HG03457 (cell line): ENCODE measurements around the gene PNP.
"Not testable (repeated sequence)": the region's sequence is repeated elsewhere in the genome, so short reads cannot be mapped to it uniquely, and the experiment has no call there.

ENCODE experiments used
- ATAC-seq: cut with Tn5 transposase; IDR thresholded peaks from one replicate; pipeline ENCODE4 v1.9.1; 2021; ENCODE audit warnings: moderate number of reproducible peaks; ENCODE audit not compliant: unreplicated experiment

Gene PNP

DNA sequence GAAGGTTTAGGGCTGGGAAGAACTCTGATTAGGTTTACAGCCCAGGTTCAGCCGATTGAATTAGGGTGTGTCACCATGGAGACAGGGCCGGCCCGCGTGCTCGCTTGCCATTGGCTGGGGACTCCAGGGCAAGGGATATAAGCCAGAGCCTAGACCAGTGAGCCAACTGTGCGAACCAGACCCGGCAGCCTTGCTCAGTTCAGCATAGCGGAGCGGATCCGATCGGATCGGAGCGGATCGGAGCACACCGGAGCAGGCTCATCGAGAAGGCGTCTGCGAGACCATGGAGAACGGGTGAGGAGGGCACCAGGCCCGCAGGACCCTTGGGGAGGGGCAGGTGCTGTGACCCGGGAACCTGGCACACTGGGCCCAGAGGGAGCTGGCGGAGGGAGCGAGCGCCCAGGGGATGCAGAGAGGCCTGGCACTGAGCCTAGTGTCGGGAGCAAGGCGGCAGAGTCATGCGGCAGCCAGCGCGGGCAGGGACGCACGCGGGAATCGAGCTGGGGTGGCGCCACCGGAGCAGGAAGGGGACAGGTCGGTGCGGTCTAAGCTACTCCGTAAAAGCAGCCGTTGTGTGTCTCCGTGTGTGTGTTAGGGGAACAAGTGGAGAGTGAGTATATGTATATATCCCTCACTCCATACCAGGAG lies at the start of gene PNP:
TSS of gene PNP (plus strand) at position 165 of the 648 bp plus-strand sequence. CDS start at position 284, 119 bp downstream.
- ATAC-seq = peak; percentile 87

DNA sequence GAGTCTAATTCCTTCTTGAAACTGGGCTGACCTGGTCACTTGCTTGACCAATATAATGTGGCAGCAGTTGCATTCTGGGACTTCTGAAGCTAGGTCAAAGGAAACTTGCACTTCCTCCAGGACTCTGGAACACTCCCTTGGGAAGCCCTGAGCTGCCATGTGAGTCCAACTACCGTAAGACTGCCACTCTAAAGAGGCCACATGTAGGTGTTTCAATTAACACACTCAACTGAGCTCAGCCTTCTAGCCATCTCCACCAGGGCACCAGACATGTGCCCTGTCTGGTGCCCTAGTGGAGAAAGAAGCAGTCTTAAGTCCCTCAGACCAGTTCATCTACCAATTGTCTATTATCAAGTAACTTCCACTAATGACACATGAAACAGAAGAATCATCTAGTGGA lies 49.8 kb upstream of the PNP start:
- ATAC-seq = no peak

- no peak for ATAC-seq
Observed at GRCh38 chr14:20421267-20421666, 47.9 kb upstream of the PNP start.

DNA sequence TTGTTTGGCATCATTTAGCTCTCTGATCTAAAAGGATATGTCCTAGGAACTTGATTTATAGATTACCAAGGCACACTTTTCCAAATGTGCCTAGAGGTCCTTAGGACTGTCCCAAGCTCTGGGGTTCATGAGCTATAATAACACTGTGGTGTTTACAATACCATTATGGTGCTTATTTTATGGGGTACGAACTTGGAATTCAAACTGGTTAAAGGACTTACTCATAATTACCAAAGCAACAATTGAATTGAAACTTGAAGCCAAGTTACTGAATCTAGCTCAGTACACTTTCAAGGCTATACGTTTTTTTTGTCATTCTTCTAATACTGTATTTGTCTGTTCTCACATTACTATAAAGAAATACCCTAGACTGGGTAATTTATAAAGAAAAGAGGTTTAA lies 46.3 kb upstream of the PNP start:
- ATAC-seq = no peak

DNA sequence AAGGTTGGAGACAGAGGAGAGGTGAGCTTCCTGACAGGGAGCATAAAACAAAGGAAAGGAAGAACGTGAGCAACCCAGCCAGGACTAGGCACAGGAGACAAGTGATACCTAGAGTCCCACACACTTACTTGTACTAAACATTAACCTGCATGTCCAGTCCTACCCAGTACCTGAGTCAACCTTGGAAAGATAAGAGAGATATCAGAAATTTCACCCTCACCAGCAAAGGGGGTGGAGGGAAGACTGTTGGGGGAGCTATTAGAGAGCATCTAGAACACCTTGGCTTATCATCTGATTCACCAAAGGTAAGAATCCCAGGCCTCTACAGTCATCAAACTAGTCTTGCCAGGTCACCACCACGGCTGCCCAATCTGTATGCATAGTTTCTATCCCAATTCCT lies 44.4 kb upstream of the PNP start:
- ATAC-seq = no peak

DNA sequence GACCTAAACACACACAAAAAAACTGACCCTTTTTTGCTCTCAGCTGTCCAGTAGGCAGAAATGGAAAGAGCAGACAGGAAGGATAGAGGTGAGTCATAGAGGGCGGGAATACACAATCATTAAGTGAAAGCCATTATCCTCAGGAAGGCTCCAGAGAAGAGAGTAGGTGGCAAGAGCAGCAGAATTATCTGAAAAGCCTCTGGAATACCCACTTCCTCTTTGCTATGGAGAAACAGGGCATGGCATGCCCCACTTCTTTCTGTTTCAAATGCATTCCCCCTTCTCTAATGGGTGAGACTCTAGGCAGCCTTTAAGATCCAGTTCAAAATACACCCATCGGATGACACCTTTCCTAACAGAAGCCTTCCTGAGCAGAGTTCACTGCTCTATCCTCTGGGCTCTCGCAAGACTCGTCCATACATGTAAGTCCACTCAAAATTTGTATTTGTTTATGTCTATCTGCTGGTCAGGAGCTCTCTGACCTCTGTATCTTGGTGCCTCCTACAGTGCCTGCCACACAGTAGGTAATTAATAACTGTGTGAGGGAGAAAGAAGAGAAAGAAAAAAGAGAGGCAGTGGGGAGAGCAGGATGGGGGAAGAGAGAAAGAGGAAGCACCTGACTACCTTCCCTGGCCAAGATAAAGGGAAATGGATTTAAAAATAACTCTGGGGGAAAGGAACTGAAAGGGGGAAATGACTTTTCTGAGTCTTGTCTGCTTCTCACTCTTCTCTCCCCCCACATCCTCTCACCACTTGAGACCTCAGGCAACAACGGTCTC lies 41.8 kb upstream of the PNP start:
- ATAC-seq = no peak

DNA sequence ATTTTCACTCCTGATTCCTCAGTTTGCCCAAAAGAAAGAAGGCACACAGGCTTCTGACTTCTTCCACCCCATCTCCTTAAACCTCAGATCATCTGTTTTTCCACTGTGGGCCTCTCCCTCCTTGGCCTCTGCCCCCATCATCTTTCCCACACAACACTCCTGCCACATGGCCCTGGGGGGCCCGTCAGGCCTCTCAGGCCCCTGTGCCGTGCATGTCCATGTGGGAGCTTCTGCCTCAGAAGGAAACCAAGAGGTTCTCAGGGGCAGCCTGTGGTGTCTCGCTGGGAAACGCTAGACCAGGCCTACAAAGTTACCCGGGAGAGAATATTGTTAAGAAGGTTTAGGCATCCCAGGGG lies 41.2 kb upstream of the PNP start:
- ATAC-seq = no peak

DNA sequence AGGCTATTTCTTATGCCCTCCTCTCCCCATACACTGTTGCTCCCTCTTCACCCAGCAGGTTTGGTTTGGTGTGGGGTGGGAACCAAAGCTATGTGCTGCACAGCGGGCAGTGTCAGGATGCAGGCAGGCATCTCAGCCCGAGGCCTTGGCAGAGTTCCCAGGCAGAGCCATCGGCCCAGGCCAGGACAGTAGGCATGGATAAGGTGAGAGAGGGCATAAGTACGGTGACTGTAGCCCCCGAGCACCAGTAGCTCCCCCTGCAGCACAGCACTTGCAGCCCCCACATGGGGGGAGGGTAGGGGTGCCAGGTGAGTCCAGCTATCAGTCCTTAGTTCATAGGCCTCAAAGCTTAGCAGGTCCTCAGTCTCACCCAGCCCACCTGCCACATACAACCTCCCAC lies 40.4 kb upstream of the PNP start:
- no peak for ATAC-seq

- ATAC-seq = no peak
Observed at GRCh38 chr14:20429801-20430669, 39.2 kb upstream of the PNP start.

DNA sequence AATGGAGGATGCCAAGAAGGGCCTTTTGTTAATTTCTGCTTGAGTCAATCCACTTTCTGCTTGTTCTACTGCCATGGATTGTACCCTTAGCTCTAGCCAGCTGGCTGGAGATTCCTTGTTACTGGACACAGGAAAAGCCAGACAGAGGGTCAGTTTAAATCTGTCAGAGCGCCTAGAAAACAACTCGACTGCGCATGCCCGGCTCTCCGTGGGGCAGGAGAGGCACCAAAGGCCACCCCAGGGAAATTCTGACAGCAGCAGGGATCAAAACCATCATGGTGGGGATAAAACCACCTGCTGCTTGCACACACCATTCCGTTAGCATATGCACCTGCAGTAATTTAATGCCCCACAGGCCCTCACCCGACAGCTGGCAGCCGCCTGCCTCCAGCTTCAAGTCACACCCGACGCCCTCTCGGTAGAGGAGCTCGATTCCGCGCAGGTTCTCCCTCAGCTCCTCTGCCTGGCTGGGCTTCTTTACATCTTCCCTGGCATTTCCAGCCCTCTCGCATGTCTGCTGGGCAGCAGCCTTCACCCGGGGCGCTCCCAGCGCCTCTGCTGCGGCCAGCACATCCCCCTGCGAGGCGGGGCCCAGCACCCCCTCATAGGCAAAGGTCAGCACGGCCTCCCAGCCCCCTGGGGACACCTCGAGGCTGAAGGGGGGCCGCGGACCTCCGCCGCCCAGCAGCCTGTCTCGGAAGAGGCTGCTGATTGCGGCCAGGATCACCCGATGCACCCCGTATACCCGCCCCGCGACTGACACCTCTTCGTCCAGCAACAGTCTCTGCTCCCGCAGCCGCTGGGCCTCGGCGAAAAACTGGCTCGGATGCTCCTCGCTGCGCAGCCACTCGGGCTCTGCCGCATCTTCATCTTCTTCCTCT lies 34.3 kb upstream of the PNP start:
- ATAC-seq = no peak

DNA sequence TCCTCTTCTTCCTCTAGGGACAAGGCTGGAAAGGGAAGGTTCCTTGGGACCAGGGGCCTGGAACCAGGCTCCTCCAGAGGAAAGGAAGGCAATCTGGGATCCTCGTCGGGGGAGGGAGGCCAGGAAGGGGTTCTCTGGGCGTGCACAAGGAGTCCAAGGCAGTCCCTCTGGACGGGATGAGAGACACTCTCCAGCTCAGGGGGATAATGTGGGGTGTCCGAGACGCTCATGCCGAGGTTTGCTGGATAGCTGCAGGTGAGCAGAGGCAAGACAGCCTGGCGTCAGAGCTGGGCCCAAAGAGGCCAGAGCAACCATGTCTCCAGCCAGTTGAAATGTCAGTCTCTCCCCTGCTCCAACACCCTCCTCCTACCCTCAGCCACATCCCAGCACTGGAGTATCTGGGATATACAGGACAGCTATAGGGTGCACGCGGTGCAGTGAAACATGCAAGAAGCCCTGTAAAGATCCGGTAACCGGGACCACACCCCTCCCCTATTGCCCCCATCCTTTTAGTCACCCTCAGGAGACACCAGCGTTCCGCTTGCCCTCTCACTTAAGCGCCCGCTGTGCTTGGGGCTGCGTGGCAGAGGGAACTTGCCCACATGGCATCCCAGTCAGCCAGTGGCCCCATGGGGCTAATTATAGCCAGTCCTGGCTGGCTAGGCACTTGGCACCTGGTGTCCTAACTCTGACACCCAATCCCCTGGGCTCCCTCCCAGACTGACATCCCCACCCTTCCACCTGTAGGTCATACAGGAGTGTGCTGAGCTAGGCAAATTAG lies 33.4 kb upstream of the PNP start, which contains the start of gene KLHL33:
TSS of gene KLHL33 (minus strand) at position 585 of the 781 bp plus-strand sequence. CDS start at position 230, 355 bp downstream.
- ATAC-seq = no peak

- no peak for ATAC-seq
Observed at GRCh38 chr14:20436363-20436755, 32.8 kb upstream of the PNP start.

DNA sequence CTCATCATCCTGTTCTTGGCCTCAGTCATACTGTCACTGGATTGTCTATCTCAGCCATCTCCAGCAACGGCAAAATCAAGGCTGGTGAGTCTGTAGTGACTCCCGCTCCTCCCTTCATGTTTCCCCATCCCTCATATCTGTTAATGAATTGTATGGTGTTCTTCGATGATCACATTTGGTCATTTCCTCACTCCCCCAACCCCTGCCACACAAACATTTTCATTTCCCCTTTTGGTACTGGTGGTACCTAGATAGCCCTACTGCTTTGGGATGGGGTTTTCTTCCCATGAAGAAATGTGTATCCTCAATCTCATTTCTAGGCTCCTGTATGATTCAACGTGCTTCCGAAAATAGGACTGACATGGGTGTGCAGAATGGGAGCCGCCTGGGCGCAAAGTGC lies 30.5 kb upstream of the PNP start:
- no peak for ATAC-seq

- ATAC-seq = no peak
Observed at GRCh38 chr14:20440465-20440864, 28.7 kb upstream of the PNP start.

- ATAC-seq = no peak
Observed at GRCh38 chr14:20440882-20441281, 28.3 kb upstream of the PNP start.

DNA sequence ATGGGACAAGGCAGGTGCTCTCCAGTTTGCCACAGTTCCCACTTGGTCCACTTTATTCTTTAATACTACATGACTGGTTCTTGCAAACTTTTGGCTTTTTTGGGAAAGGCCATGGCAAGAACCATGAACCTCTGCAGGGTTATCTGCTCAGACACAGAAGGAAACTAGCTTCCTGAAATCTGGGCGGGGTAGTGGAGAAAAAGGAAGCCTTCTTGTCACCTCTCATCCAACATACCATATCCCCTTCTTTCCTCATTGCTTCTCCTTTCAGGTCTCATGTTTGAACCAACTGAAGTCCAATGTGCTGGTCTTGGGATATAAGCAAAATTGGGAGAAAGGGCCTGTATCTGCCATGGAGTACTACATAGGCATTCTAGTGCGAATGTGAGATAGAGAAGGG lies 27.7 kb upstream of the PNP start:
- ATAC-seq = no peak

DNA sequence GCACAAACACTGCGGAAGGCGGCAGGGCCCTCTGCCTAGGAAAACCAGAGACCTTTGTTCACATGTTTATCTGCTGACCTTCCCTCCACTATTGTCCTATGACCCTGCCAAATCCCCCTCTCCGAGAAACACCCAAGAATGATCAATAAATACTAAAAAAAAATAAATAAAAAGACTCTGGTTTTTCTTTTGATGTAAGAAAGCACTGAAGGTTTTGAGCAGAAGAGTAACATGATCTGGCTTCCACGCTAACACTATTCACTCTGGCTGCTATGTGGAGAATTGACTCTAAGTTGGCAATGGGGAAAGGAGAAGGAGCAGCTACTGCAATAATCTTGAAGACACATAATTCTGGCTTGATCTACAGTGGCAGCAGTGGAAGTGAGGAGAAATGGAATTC lies 25.6 kb upstream of the PNP start:
- not testable (repeated sequence) for ATAC-seq

DNA sequence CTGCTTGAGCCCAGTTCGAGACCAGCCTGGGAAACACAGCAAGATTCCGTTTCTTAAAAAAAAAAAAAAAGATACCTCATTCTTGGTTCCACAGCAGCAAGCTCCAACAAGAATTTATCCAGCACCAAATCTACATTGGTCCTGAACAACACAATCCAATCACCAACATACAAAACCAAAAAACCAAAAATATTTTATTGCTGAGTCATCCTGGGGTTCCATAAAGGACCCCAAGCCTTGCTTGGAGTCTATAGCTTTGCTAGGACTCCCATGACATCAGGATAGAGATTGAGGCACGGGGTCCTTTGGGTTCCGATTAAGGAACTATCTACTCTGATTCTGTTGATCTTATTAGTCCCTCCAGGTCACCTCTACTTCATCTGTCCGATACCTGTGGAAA lies 22.3 kb upstream of the PNP start:
- ATAC-seq = no peak

DNA sequence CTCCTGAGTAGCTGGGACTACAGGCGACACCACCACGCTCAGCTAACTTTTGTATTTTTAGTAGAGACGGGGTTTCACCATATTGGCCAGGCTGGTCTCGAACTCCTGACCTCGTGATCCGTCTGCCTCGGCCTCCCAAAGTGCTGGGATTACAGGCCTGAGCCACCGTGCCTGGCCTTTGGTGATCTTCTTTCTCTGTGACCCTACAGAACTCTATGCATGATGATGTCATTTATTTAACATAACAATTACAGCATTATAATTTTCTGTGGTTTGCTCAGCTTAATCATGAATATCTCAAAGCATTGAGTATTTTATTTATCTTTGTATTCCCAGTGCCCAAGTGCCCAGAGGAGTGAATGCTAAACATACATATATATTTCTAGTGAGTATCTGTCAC lies 16.4 kb upstream of the PNP start:
- not testable (repeated sequence) for ATAC-seq
